GM12878 (cell line): ENCODE results near the gene GSTM4. TPM values are rescaled to one million over a fixed set of nuclear protein-coding genes. Genes with fewer than 3 reads are reported as not detected.

ENCODE experiments used
- ATAC-seq: fragments of 200-7000 bp; cut with Tn5 transposase; 3 replicates; pipeline ENCODE4 v1.9.1; 2020; ENCODE audit warnings: mild to moderate bottlenecking, moderate library complexity
- BruUV-seq: library from RNA; stranded (reverse); fragments of 400-500 nt; replicated peaks from 2 replicates; lab custom pipeline; 2021; lab: Mats Ljungman, UMichigan
- CTCF ChIA-PET: fragments of 300-600 bp; sonication (Branson Sonifier 250); formaldehyde crosslinking; extraction: SDS; loops from one replicate; lab custom pipeline; 2021; ENCODE audit warnings: inconsistent platforms; lab: Yijun Ruan, JAX
- POLR2A ChIA-PET: fragments of 350-600 bp; formaldehyde crosslinking; extraction: SDS; loops from one replicate; lab custom pipeline; 2021; ENCODE audit warnings: inconsistent platforms; lab: Charles Lee
- RAD21 ChIA-PET: fragments of 300-600 bp; sonication (Branson Sonifier 250); formaldehyde crosslinking; loops from one replicate; lab custom pipeline; 2023; ENCODE audit warnings: antibody characterized with exemption; ENCODE audit not compliant: unreplicated experiment; lab: Charles Lee
- SMC1A ChIA-PET: fragments of 300-600 bp; sonication (Branson Sonifier 250); formaldehyde crosslinking; loops from one replicate; lab custom pipeline; 2023; ENCODE audit not compliant: unreplicated experiment, uncharacterized antibody; lab: Charles Lee
- DNase-seq: peaks from one replicate; pipeline ENCODE4 v3.0.0-alpha.2; 2011; ENCODE audit warnings: low read depth, low spot score
- FAIRE-seq: peaks from 3 replicates; lab custom pipeline; 2011; peaks lifted over from hg19 to GRCh38; lab: Jason Lieb, UNC
- H2AFZ ChIP-seq: 2 replicates; pipeline ENCODE4 v1.6.0; 2011; ENCODE audit warnings: low read depth, low read length, control low read depth; ENCODE audit not compliant: control insufficient read depth
- H3K27ac ChIP-seq: 2 replicates; pipeline ENCODE4 v1.5.1; 2011; ENCODE audit warnings: control low read depth; ENCODE audit not compliant: control insufficient read depth, insufficient read depth
- H3K27me3 ChIP-seq, 2 experiments: replicated peaks in 1 of 2; 2 replicates each; pipeline versions ENCODE4 v1.6.0 to v1.6.1; 2011; ENCODE audit warnings: low read length in 1 of 2; ENCODE audit not compliant: control insufficient read depth in 2 of 2, insufficient read depth in 2 of 2
- H3K36me3 ChIP-seq, 2 experiments: 2 replicates each; pipeline ENCODE4 v1.5.1; 2011; ENCODE audit warnings: low read length in 1 of 2; ENCODE audit not compliant: control insufficient read depth in 2 of 2, insufficient read depth in 2 of 2
- H3K4me1 ChIP-seq: 2 replicates; pipeline ENCODE4 v1.6.1; 2011; ENCODE audit warnings: mild to moderate bottlenecking, low read length, moderate library complexity, mixed read lengths; ENCODE audit not compliant: control insufficient read depth, insufficient read depth
- H3K4me2 ChIP-seq: 2 replicates; pipeline ENCODE4 v1.6.0; 2011; ENCODE audit warnings: control low read depth; ENCODE audit not compliant: control insufficient read depth, insufficient read depth
- H3K4me3 ChIP-seq: fragments of 200-600 bp; sonication (generic); 2 replicates; pipeline ENCODE4 v1.5.1; 2016
- H3K79me2 ChIP-seq: 2 replicates; pipeline ENCODE4 v1.6.0; 2011; ENCODE audit warnings: low read length; ENCODE audit not compliant: control insufficient read depth, insufficient read depth
- H3K9ac ChIP-seq: 2 replicates; pipeline ENCODE4 v1.8.0; 2011; ENCODE audit warnings: low read length, control low read depth, mixed read lengths; ENCODE audit not compliant: control insufficient read depth, insufficient read depth
- H3K9me3 ChIP-seq: replicated peaks from 3 replicates; pipeline ENCODE4 v1.5.1; 2011; ENCODE audit warnings: mild to moderate bottlenecking, low read length; ENCODE audit not compliant: control insufficient read depth, insufficient read depth
- H4K20me1 ChIP-seq: 2 replicates; pipeline ENCODE4 v1.6.0; 2011; ENCODE audit not compliant: control insufficient read depth, insufficient read depth
- CEBPB ChIP-seq, 2 experiments: fragments of 150-350 bp in 1 of 2; IDR thresholded peaks; 2 replicates each; pipeline ENCODE4 v1.6.1; 2012 to 2014; ENCODE audit warnings: low read depth in 2 of 2, low read length in 2 of 2, borderline replicate concordance in 1 of 2, inconsistent platforms in 1 of 2
- CTCF ChIP-seq, 3 experiments: IDR thresholded peaks in 2 of 3; conservative IDR thresholded peaks in 1 of 3; 2 replicates each; pipeline ENCODE4 v1.5.1; 2011; ENCODE audit warnings: low read depth in 3 of 3, low read length in 3 of 3, mild to moderate bottlenecking in 3 of 3, control low read depth in 2 of 3, moderate library complexity in 2 of 3, inconsistent platforms in 1 of 3, mixed read lengths in 1 of 3; ENCODE audit not compliant: control insufficient read depth in 2 of 3, insufficient read depth in 1 of 3; ENCODE audit errors: extremely low read depth in 1 of 3
- GABPA ChIP-seq: IDR thresholded peaks from 2 replicates; pipeline ENCODE4 v1.6.1; 2014; ENCODE audit warnings: antibody characterized with exemption, low read depth, mild to moderate bottlenecking, inconsistent platforms
- HDGF ChIP-seq: fragments of 450-650 bp; IDR thresholded peaks from 2 replicates; pipeline ENCODE4 v1.6.1; 2016; ENCODE audit warnings: antibody characterized with exemption
- MTA3 ChIP-seq: IDR thresholded peaks from 2 replicates; pipeline ENCODE4 v1.6.1; 2012; ENCODE audit warnings: low read length, inconsistent platforms, borderline replicate concordance
- MYC ChIP-seq: IDR thresholded peaks from 2 replicates; pipeline ENCODE4 v1.6.1; 2011; ENCODE audit warnings: mild to moderate bottlenecking, low read length, moderate library complexity, inconsistent platforms; ENCODE audit not compliant: insufficient read depth, insufficient replicate concordance, insufficient read length, severe bottlenecking
- POLR2AphosphoS2 ChIP-seq: IDR thresholded peaks from 2 replicates; pipeline ENCODE4 v1.6.1; 2011; ENCODE audit warnings: low read depth, mild to moderate bottlenecking, low read length, improper control_type of control experiment, moderate library complexity
- POLR2AphosphoS5 ChIP-seq: IDR thresholded peaks from 2 replicates; pipeline ENCODE4 v1.6.1; 2011; ENCODE audit warnings: mild to moderate bottlenecking, low read length, inconsistent platforms
- RB1 ChIP-seq: fragments of 450-650 bp; formaldehyde crosslinking; IDR thresholded peaks from 2 replicates; pipeline ENCODE4 v1.6.1; 2017; ENCODE audit warnings: mild to moderate bottlenecking, borderline replicate concordance
- RELB ChIP-seq: fragments of 450-650 bp; IDR thresholded peaks from 2 replicates; pipeline ENCODE4 v1.6.1; 2017; ENCODE audit warnings: low read depth, mild to moderate bottlenecking, moderate library complexity
- SMAD1 ChIP-seq: fragments of 450-650 bp; IDR thresholded peaks from 2 replicates; pipeline ENCODE4 v1.6.1; 2018; ENCODE audit warnings: mild to moderate bottlenecking, low read depth; ENCODE audit not compliant: partially characterized antibody
- SREBF2 ChIP-seq: IDR thresholded peaks from 2 replicates; pipeline ENCODE4 v1.6.1; 2012; ENCODE audit warnings: mild to moderate bottlenecking, low read length
- TARDBP ChIP-seq: IDR thresholded peaks from 2 replicates; pipeline ENCODE4 v1.6.1; 2016; ENCODE audit warnings: borderline replicate concordance
- ZBED1 ChIP-seq: IDR thresholded peaks from 2 replicates; pipeline ENCODE4 v1.6.1; 2016; ENCODE audit warnings: borderline replicate concordance
- ZNF217 ChIP-seq: fragments of 450-650 bp; IDR thresholded peaks from 2 replicates; pipeline ENCODE4 v1.6.1; 2017; ENCODE audit warnings: antibody characterized with exemption, mild to moderate bottlenecking
- WGBS: methylation state at CpG from one replicate; pipeline ENCODE4 v1.1.6; 2016; ENCODE audit warnings: low lambda C conversion rate; ENCODE audit not compliant: insufficient replicate concordance, insufficient coverage; ENCODE audit errors: missing lambda C conversion rate; 5-methylcytosine and 5-hydroxymethylcytosine counted together
- in situ Hi-C: fragments of 300-500 bp; cut with MboI; formaldehyde crosslinking; loops from 9 replicates; pipeline ENCODE4 v1.14.3; 2018; ENCODE audit warnings: mixed read lengths
- intact Hi-C: fragments of 100-400 bp; cut with micrococcal nuclease; formaldehyde crosslinking; loops from one replicate; pipeline ENCODE4 v1.14.2; 2022; ENCODE audit not compliant: unreplicated experiment
- polyA plus RNA-seq, 11 experiments: library from polyadenylated mRNA; depleted of rRNA in 4 of 11; unstranded in 6 of 11; stranded (reverse) in 5 of 11; fragments of >200 nt; fragmentation: Nextera tagmentation in 4 of 11; fragmentation: Illumina TruSeq in 1 of 11; extraction: Ambion mirVana in 4 of 11; extraction: Trizol in 1 of 11; gene quantifications; 1 replicate in 1 of 11; 2 replicates in 10 of 11; pipeline versions ENCODE4 v1.2.1 to v1.2.3, GENCODE V29; 2011 to 2016; ENCODE audit warnings: inconsistent platforms in 2 of 11, missing spikeins in 2 of 11, low read depth in 1 of 11
- total RNA-seq, 4 experiments: library from RNA; depleted of rRNA in 3 of 4; stranded (reverse); fragments of >200 nt in 3 of 4; fragmentation: Illumina TruSeq in 1 of 4; extraction: Trizol in 1 of 4; gene quantifications; 2 replicates each; pipeline versions ENCODE4 v1.2.1 to v1.2.3, GENCODE V29; 2013 to 2021

Gene GSTM4
- total and polyA plus RNA-seq, 10 of the 15 experiments (the other 5 are each of a cell fraction or from before 2014, with no cell fraction given) = 14.3 to 37.2 (median 23.0) TPM

GRCh38 chr1:109613361-109614147 lies 42.3 kb upstream of the GSTM4 start:
- peaks cover 6% of the 10 kb centered on the region; the same call in 1 of the 2 replicates for H3K4me1 ChIP-seq
- no peaks in the 10 kb centered on the region for H3K36me3 ChIP-seq
- WGBS = 68% methylated on average over 7 of the region's 7 CpGs
- ATAC-seq (no peak), DNase-seq (no peak), FAIRE-seq (no peak)
- no peaks in the 10 kb centered on the region for H3K9me3 ChIP-seq
- intact Hi-C loops = no loop called here
- no peak overlapping the region for H3K27ac ChIP-seq
- H3K4me3 ChIP-seq = no peak overlapping the region
- no peaks in the 10 kb centered on the region for H3K27me3 ChIP-seq
- H3K9ac ChIP-seq = no peak overlapping the region
- in situ Hi-C loops = no loop called here
- H3K79me2 ChIP-seq = no peaks in the 10 kb centered on the region
- SMC1A ChIA-PET = interaction anchor here (0.8 to 2.6 kb wide), 6 partner anchors 8 to 68 kb away, joined by 3 to 13 read pairs (median 4); no protein-coding TSS in a partner anchor
- CTCF ChIA-PET = interaction anchor here (0.8 to 5.0 kb wide), 7 partner anchors 9 to 163 kb away, joined by 3 to 17 read pairs (median 5); partner anchors contain the start of gene GNAI3
- RAD21 ChIA-PET = interaction anchor here (0.5 to 2.6 kb wide), 3 partner anchors 65 to 883 kb away, joined by 3 to 9 read pairs (median 4); partner anchors contain the start of gene GNAI3
- H4K20me1 ChIP-seq = no peaks in the 10 kb centered on the region
- no peak overlapping the region for H3K4me2 ChIP-seq
- POLR2A ChIA-PET = interaction anchor here (0.8 to 1.1 kb wide), 3 partner anchors 16 to 427 kb away, joined by 3 to 5 read pairs (median 3); no protein-coding TSS in a partner anchor
- no peak overlapping the region for H2AFZ ChIP-seq
- BruUV-seq = no TSS peak
- TF ChIP-seq TARDBP = no peak
- no peak for TF ChIP-seq HDGF
- TF ChIP-seq RB1 = no peak
- TF ChIP-seq RELB = no peak
- no peak for TF ChIP-seq MYC
- TF ChIP-seq GABPA = no peak
- no peak for TF ChIP-seq ZNF217
- TF ChIP-seq SMAD1 = no peak
- no peak for TF ChIP-seq POLR2AphosphoS2
- TF ChIP-seq CEBPB (IDR thresholded peaks at IDR 0.05; ENCODE audit: borderline replicate concordance in 1 of 2, low read depth in 2 of 2, low read length in 2 of 2) = no peak
- no peak for TF ChIP-seq MTA3
- TF ChIP-seq POLR2AphosphoS5 = no peak
- TF ChIP-seq ZBED1 = no peak
- no peak for TF ChIP-seq SREBF2
- no peak for TF ChIP-seq CTCF (IDR thresholded peaks at IDR 0.05 in 2 of 3, conservative IDR thresholded peaks at IDR 0.05 in 1 of 3; ENCODE audit: control insufficient read depth in 2 of 3, extremely low read depth in 1 of 3, insufficient read depth in 1 of 3, low read depth in 3 of 3, low read length in 3 of 3)
